HG02798 (cell line): ENCODE measurements around the gene PPP2R5B.

Experiments used
- ATAC-seq: cut with Tn5 transposase; IDR thresholded peaks from one replicate; pipeline ENCODE4 v1.9.1; 2021; ENCODE audit warnings: mild to moderate bottlenecking; ENCODE audit not compliant: unreplicated experiment, poor library complexity

Gene PPP2R5B

GRCh38 chr11:64905516-64906313 lies 18.8 kb upstream of the PPP2R5B start:
- no peak for ATAC-seq

DNA sequence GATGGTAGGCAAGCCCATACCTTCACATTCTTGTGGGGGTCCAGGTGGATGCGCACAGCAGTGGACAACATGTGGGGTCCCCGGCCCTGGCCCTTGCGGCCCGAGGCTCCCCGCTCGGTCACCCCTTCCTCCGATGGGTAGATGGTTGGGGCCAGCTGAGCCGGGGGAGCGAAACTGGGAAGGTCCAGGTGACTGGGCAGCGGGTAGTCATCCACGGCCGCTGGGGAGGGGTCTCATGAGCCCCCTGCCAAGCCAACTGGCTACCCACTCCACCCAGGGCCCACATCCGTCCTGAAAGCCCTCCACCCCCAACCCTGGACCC lies 18.2 kb upstream of the PPP2R5B start:
- no peak for ATAC-seq

- ATAC-seq, result no peak
Observed at GRCh38 chr11:64908766-64909165, 15.7 kb upstream of the PPP2R5B start.

DNA sequence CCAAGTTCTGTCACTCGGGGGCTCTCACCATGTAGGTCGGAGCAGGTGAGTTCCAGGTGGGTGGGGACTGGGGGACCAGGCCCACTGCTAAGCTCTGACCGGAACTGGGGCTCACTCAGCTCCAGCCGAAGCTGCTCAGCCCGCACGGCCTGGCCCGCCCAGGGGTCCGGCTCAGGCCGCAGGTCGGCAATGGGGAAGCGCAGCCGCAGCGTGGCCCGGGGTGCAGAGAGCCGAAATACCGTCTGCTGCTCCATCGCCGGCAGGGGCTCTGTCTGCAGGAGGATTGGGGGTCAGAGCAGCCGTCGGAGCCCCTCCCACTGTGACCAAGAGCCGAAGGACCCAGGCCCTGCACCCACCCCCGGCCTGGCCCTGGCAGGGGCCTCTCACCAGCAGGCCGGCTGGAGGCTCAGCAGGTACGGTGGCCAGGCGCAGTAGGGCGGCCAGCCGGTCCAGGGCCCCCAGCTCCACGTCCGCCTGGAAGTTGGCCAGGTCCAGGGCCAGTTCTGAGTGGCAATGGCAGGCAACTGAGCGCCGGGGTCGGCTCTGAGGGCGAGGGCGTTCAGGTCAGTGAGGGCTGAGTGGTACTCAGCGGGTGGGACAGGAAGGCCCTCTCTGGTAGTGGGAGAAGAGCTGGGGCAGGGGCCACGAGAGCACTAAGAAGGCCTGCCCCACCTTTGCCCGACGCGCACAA lies 14.7 kb upstream of the PPP2R5B start:
- ATAC-seq, result no peak

GRCh38 chr11:64910451-64911093 lies 13.9 kb upstream of the PPP2R5B start:
- ATAC-seq, result no peak

- ATAC-seq, result no peak
Observed at GRCh38 chr11:64911142-64911541, 13.3 kb upstream of the PPP2R5B start.

DNA sequence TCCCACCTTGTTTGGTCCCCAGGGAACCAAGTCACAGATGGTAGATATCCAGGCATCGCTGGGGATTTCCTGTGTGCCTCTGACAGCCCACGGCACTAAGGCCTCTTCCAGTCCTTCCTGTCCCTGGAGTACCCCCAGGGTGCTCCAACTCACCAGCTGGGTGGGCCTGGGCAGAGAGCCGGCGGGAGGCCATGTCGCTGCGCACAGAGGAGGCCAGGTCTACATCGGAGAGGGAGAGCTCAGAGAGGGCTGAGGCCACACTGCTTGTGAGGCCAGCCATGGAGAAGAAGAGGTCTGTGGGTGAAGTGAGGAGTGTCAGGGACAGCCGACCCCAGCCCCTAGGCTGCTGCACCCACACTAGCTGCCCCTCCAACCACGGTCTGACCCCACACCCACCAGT lies 12.8 kb upstream of the PPP2R5B start:
- ATAC-seq, result no peak

- ATAC-seq, result no peak
Observed at GRCh38 chr11:64913171-64913727, 11.2 kb upstream of the PPP2R5B start.

- ATAC-seq, result no peak
Observed at GRCh38 chr11:64914123-64914522, 10.4 kb upstream of the PPP2R5B start.

DNA sequence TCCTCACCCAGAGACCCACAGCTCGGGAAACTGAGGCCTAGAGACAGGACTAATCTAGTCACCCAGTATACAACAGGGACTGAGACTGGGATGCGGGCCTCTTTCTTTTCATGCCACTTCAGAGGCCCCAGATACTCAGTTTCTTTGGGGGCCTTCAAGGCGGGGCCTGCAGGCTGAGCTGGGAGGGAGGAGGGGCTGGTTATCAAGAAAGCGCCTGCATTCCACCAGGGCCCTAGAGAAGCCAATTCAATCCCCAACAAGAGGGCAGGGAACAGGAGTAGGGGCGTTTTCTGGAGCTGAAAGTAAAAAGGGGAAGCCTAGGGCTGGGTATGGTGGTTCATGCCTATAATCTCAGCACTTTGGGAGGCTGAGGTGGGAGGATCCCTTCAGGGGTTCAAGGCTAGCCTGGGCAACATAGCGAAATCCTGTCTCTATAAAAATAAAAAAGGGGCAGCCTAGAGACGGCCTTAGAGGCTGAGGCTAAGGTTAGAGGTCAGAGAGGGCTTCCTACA lies 9.1 kb upstream of the PPP2R5B start:
- ATAC-seq, result no peak

DNA sequence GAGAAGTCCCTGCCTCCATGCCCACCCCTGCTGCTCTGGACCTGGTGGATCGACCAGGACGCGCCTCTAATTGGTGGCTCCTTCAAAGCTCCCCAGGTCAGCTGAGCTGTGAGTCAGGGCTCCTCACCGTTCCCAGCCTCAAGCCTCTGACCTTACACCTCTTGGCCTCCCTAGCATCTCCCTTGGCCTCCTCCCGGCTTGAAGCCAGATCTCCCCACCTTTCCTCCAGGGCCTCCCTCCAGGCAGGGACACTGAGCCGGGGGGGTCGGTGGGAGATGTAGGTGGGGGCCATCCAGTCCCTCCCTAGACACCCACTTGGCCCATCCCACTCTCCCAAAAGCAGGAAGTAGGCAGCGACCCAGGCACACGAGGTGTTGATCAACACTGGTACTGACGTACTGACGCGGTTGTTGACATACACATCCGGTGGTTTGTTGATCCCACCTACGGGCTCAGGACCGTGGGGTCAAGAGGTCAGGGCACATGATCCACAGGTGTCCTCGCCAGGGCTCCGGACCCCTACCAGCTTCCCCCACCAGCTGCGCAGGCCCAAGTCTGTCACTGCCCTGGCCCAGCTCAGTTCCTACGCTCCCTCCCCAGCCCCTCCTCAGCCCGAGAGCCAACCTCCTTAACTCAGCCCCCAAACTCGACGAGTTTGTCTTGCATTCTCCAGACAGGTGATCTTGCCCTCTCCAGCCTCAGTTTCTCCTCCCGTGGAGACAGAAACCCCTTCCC lies 8.3 kb upstream of the PPP2R5B start:
- no peak for ATAC-seq

DNA sequence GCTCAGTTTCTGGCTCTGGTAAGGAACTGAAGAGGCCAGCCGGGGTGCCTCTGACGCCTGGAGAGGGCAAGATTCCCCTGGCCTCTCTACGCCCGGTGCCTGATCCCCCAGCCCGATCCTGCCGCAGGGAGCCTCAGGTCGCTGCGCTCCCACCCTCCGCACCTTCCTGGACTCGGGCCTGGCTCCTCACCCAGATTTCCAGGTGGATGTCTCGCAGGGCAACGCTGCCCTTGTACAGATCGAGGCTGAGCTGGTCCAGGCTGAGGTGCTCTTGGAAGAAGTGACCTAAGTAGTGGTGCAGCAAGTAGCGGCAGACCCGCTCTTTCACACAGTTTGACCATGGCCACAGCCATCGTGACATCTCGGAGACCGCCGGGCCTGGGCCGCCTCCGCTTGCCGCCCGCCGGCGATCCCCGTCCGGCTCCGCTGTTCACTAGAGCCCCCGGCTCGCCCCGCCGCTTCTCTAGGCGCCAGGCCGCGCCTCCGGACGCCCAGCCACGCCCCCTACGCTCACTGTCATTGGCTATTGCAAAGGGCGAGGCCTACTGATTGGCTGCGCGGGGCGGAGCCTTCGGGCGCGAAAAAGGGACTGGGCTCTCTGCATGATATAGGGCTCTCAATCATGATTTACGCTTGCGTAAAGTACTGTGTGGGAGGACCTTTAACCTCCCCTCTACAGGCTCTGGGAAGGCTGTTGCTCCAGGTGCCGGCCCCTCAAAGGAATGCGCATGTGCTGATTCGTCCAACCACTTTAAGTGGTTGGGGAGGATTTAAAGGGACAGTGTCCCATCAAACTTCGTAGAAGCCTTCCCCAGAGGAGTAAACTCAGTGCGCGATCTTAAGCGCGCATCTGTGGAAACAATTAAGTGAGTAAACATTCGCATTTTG lies 7.5 kb upstream of the PPP2R5B start, which contains the start of gene ATG2A:
Gene ATG2A (minus strand): TSS at position 435 of the 888 bp plus-strand sequence. CDS start 74 bp downstream, at position 361.
- peak; percentile 96 for ATAC-seq

DNA sequence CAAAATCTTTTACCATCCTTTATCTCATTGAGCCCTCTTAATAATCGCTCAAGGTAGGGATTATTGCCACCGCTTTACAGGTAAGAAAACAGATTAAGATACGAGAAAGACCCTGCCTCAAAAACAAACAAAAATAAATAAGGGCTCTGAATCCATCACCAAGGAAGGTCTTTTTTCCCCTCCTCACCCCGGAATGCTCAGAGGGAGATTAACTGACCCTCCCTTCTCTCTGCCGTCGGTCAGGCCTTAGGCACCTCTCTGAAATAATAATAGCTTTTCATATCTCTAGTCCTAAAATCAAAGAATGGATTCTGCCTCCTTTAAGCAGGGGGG lies 6.9 kb upstream of the PPP2R5B start:
- ATAC-seq, result no peak

DNA sequence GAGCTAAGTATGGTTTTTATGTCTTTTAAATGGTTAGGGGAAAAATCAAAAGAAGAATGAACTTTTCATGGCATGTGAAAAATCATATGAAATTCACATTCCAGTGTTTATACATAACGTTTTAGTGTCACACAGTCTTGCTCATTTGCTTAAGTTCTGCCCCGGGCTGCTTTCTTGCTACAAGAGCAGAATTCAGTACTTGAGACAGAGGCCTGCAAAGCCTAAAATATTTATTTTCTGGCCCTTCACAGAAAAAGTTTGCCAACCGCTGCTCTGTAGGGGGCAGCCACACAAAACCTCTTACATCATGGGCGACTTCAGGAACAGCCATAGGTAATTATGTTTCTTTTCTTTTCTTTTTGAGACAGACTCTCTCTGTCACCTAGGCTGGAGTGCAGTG lies 6.5 kb upstream of the PPP2R5B start:
- no peak for ATAC-seq

DNA sequence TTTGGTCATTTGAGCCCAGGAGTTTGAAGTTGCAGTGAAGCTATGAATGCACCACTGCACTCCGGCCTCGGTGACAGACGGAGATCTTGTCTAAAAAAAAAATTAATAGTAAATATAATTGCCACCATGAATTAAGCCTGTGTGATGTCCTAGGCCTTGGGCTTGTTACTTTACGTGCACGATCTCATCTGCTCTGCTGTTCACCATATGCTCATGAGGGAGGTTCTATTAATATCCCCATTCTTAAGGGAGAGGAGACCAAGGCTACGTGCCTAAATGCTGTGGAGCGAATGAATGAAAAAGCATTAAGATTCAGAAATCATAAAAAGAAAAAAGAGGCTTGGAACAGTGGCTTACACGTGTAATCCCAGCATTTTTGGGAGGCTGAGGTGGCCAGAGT lies 4.9 kb upstream of the PPP2R5B start:
- no peak for ATAC-seq

DNA sequence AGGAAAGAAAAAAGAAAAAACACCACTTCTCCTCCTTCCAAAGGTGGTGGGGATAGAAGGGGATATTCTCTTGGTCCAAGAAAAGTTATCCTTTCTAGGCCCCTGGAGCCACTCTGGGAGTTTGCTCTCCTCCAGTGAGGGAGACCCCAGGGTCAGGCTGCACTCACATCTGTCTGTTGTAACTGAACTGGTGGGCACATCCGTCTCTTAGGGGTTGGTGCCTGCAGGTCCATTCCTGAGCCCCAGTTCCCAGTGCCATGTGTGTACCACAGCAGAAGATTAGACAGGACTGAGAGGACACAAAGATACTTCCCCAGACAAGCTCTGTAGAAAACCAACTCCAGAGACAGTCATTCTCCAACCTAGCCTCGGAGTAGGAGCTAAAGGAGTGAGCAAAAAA lies 4.4 kb upstream of the PPP2R5B start:
- ATAC-seq, result no peak

DNA sequence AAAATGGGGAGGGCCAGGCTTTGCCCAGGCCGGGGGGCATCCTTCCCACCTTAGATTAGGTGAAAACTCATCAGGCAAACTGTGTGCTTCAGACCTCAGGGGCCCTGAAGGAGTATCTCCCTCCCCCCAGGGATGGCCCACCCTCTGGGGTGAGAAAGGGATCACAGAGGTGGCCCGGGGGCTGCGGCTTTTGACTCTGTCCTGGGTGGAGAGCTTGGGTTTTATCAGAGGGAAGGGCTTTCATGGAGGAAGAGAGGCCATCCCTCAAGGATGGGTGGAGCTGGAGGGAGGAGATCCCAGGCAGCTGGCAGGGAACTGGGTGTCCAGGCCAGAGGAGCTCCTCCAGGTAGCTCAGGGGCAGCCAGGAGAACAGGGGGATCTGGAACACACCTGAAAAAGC lies 3.1 kb upstream of the PPP2R5B start:
- ATAC-seq, result no peak

DNA sequence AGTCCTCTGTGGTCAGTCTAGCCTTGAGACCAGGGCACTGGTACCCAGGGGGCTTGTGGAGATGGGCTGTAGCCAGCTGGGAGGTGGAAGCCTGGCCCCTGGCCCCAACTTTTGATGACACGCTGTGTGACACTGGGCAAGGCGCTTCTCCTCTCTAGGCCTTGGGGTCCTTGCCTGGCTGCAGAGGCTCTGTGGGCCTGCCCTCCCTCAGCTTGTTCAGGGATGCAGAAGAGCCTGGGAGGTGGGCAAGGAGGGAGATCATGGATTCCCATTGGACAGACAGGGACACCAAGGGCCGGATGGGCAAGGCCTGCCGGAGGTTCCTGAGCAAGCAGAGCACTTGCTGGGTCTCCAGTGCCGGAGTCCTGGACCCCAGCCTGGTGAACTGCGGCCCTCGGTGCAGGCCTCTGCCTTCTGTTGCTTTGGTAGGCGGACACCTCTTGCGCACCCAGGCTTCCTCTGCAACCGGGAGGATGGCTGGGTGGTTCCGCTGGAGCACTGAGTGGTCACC lies 1.3 kb upstream of the PPP2R5B start:
- no peak for ATAC-seq

GRCh38 chr11:64924910-64925284 lies 408 bp downstream of the PPP2R5B start:
- no peak for ATAC-seq
